Loucy (cell line): ENCODE data around the gene GALNT7.
A peak's percentile ranks its signal among the peaks of the same experiment; 100 is the strongest.

ENCODE experiments used
- H2AFZ ChIP-seq: fragments of 200-600 bp; sonication (generic); 2 replicates; pipeline ENCODE4 v1.6.0; 2016; ENCODE audit warnings: antibody characterized with exemption, mild to moderate bottlenecking, low read length, moderate library complexity
- H3F3A ChIP-seq: fragments of 200-600 bp; 2 replicates; pipeline ENCODE4 v1.6.0; 2016; ENCODE audit warnings: antibody characterized with exemption, low read depth, mild to moderate bottlenecking
- H3K27me3 ChIP-seq: fragments of 200-600 bp; sonication (generic); 2 replicates; pipeline ENCODE4 v1.6.1; 2014; ENCODE audit warnings: low read length, mild to moderate bottlenecking; ENCODE audit not compliant: insufficient read depth, poor library complexity, severe bottlenecking
- H3K36me3 ChIP-seq: fragments of 200-600 bp; sonication (generic); 2 replicates; pipeline ENCODE4 v1.6.1; 2016; ENCODE audit warnings: low read length; ENCODE audit not compliant: insufficient read depth
- H3K4me1 ChIP-seq: fragments of 200-600 bp; sonication (generic); 2 replicates; pipeline ENCODE4 v1.5.1; 2014; ENCODE audit warnings: low read length, mild to moderate bottlenecking; ENCODE audit not compliant: insufficient read depth, poor library complexity, severe bottlenecking
- H3K4me2 ChIP-seq: fragments of 200-600 bp; sonication (generic); 2 replicates; pipeline ENCODE4 v1.6.0; 2014; ENCODE audit warnings: antibody characterized with exemption, low read length, low read depth, mild to moderate bottlenecking; ENCODE audit not compliant: poor library complexity, severe bottlenecking
- H3K4me3 ChIP-seq: fragments of 200-600 bp; sonication (generic); 2 replicates; pipeline ENCODE4 v1.5.1; 2014; ENCODE audit warnings: low read length, mild to moderate bottlenecking, mixed read lengths; ENCODE audit not compliant: poor library complexity, severe bottlenecking
- H3K79me2 ChIP-seq: fragments of 200-600 bp; sonication (generic); 2 replicates; pipeline ENCODE4 v1.6.1; 2014; ENCODE audit warnings: low read length; ENCODE audit not compliant: insufficient read depth
- H3K9ac ChIP-seq: fragments of 200-600 bp; sonication (generic); 2 replicates; pipeline ENCODE4 v1.6.0; 2014; ENCODE audit warnings: mild to moderate bottlenecking, low read depth, low read length, moderate library complexity; ENCODE audit not compliant: poor library complexity, severe bottlenecking
- H3K9me2 ChIP-seq: fragments of 200-600 bp; sonication (generic); replicated peaks from 2 replicates; pipeline ENCODE4 v1.6.1; 2016; ENCODE audit warnings: low read depth, low read length, mixed read lengths
- H3K9me3 ChIP-seq: fragments of 200-600 bp; sonication (generic); 2 replicates; pipeline ENCODE4 v1.6.1; 2014; ENCODE audit warnings: mild to moderate bottlenecking, antibody characterized with exemption, low read length, low read depth; ENCODE audit not compliant: insufficient read depth
- H4K20me1 ChIP-seq: fragments of 200-600 bp; sonication (generic); 2 replicates; pipeline ENCODE4 v1.6.0; 2014; ENCODE audit warnings: antibody characterized with exemption, low read length, mild to moderate bottlenecking; ENCODE audit not compliant: insufficient read depth, poor library complexity, severe bottlenecking
- EZH2phosphoT487 ChIP-seq: fragments of 200-600 bp; IDR thresholded peaks from 2 replicates; pipeline ENCODE4 v1.6.1; 2018; ENCODE audit warnings: antibody characterized with exemption, mild to moderate bottlenecking, moderate library complexity, borderline replicate concordance
- TF ChIP-seq, protein P1 (sequence below): fragments of 200-600 bp; sonication (generic); conservative IDR thresholded peaks from 2 replicates; pipeline ENCODE4 v1.5.1; 2014; ENCODE audit warnings: mild to moderate bottlenecking, antibody characterized with exemption, low read length

Gene GALNT7

DNA sequence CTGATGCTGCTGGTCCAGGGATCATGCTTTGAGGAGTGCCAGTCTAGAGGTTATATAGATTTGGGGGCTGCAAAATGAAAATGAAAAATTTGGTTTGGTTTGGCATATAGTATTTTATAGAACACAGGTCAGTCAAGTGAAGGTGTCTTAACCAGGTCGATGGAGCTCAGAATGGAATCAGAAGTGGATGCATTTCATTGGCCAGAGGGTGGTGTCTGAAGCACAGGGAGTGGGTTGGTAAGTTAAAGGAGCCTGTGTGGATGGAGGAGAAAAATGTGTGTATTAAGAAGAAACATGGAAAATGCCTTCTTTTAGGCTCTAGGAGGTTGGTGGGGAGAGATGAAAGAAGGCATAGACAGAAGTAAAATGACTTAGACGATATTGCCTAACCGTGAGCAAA, 8.6 kb downstream of the GALNT7 start:
- no peaks in the 10 kb centered on the region for H3K9me2 ChIP-seq
- H3K79me2 ChIP-seq, result peaks cover 100% of the 10 kb centered on the region
- peaks cover 98% of the 10 kb centered on the region for H4K20me1 ChIP-seq
- no peak overlapping the region for H2AFZ ChIP-seq
- H3K4me2 ChIP-seq, result peak overlapping the region; percentile 97
- TF ChIP-seq, protein P1, sequence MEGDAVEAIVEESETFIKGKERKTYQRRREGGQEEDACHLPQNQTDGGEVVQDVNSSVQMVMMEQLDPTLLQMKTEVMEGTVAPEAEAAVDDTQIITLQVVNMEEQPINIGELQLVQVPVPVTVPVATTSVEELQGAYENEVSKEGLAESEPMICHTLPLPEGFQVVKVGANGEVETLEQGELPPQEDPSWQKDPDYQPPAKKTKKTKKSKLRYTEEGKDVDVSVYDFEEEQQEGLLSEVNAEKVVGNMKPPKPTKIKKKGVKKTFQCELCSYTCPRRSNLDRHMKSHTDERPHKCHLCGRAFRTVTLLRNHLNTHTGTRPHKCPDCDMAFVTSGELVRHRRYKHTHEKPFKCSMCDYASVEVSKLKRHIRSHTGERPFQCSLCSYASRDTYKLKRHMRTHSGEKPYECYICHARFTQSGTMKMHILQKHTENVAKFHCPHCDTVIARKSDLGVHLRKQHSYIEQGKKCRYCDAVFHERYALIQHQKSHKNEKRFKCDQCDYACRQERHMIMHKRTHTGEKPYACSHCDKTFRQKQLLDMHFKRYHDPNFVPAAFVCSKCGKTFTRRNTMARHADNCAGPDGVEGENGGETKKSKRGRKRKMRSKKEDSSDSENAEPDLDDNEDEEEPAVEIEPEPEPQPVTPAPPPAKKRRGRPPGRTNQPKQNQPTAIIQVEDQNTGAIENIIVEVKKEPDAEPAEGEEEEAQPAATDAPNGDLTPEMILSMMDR, result peak; percentile 21; the same call in 1 of the 2 replicates
- no peak for TF ChIP-seq EZH2phosphoT487
- H3K36me3 ChIP-seq, result no peaks in the 10 kb centered on the region
- H3K9me3 ChIP-seq, result no peaks in the 10 kb centered on the region
- no peaks in the 10 kb centered on the region for H3F3A ChIP-seq
- H3K9ac ChIP-seq, result no peak overlapping the region
- peaks cover 70% of the 10 kb centered on the region for H3K4me1 ChIP-seq
- no peaks in the 10 kb centered on the region for H3K27me3 ChIP-seq
- H3K4me3 ChIP-seq, result peak overlapping the region; percentile 17

DNA sequence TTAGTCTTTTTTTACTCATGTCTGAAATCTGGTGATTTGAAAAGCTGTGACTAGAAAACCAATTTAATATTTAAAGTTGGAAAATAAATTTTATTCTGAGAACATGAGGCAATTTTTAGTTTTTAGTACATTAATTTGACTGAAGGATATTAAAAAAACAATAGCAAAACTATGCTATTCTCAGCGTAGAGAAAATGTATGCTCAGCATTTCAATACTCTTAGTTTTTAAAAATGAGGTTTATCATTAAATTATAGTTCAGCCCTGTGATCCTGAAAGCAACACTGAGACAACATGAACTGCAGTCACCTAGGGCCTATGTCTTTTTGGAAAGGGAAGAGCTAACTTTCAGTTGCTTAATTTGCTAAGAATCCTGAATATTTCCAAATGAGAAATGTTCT, 9.5 kb downstream of the GALNT7 start:
- H3F3A ChIP-seq, result no peaks in the 10 kb centered on the region
- H4K20me1 ChIP-seq, result peaks cover 98% of the 10 kb centered on the region
- no peaks in the 10 kb centered on the region for H3K27me3 ChIP-seq
- H3K79me2 ChIP-seq, result peaks cover 100% of the 10 kb centered on the region
- peak overlapping the region; percentile 97 for H3K4me2 ChIP-seq
- TF ChIP-seq EZH2phosphoT487, result no peak
- TF ChIP-seq, protein P1, result no peak
- H2AFZ ChIP-seq, result no peak overlapping the region
- H3K9me3 ChIP-seq, result no peaks in the 10 kb centered on the region
- H3K9me2 ChIP-seq, result no peaks in the 10 kb centered on the region
- H3K9ac ChIP-seq, result no peak overlapping the region
- H3K4me1 ChIP-seq, result peaks cover 61% of the 10 kb centered on the region
- no peak overlapping the region for H3K4me3 ChIP-seq
- H3K36me3 ChIP-seq, result peaks cover 6% of the 10 kb centered on the region; the same call in 1 of the 2 replicates

DNA sequence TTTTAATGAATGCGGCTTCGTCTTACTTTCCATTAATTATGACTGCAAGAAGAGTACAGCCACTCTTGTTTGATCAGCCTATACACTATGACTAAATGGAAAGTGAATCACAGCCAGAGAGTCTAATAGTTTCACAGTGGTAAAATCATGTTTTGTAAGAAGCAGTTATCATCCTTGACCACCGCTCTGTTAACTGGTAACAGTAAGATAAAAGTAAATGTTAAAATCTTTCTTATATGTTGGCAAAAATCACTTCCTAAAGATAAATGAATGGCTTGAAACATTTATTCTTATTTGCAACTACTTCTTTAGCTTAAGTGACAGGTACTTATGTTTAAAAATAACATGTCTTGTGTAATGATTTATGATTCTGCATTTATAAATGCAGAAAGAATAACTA, 13.2 kb downstream of the GALNT7 start:
- no peak for TF ChIP-seq EZH2phosphoT487
- TF ChIP-seq, protein P1, result no peak
- H3K4me2 ChIP-seq, result no peak overlapping the region
- H3K4me1 ChIP-seq, result peaks cover 38% of the 10 kb centered on the region
- H3K9ac ChIP-seq, result no peak overlapping the region
- H3K9me2 ChIP-seq, result no peaks in the 10 kb centered on the region
- H3F3A ChIP-seq, result no peaks in the 10 kb centered on the region; the same call in 1 of the 2 replicates
- H3K27me3 ChIP-seq, result no peaks in the 10 kb centered on the region
- H4K20me1 ChIP-seq, result peaks cover 89% of the 10 kb centered on the region
- H2AFZ ChIP-seq, result no peak overlapping the region
- peaks cover 6% of the 10 kb centered on the region; the same call in 1 of the 2 replicates for H3K36me3 ChIP-seq
- H3K9me3 ChIP-seq, result no peaks in the 10 kb centered on the region
- no peak overlapping the region for H3K4me3 ChIP-seq
- H3K79me2 ChIP-seq, result peaks cover 100% of the 10 kb centered on the region
